ENCODE data around the gene RBMS1. TPM values are rescaled to one million over a fixed set of nuclear protein-coding genes. Genes with fewer than 3 reads are reported as not detected.

RBMS1 gene
- total RNA-seq, 1 experiment from 2014 or later: 111 TPM

- Histone ChIP-seq H3K27ac (no peak overlapping the region), H3K9me3 (replicated peaks) (no peaks in the 10 kb centered on the region), H3K4me3 (no peak overlapping the region), H3K4me1 (replicated peaks) (peaks cover 43% of the 10 kb centered on the region), H3K27me3 (replicated peaks) (no peaks in the 10 kb centered on the region), H3K36me3 (peaks cover 18% of the 10 kb centered on the region)
- no peak for DNase-seq (ENCODE audit: low read depth in 1 of 2, low spot score in 2 of 2)
Measured at GRCh38 chr2:160333324-160334027, 160.1 kb downstream of the RBMS1 start.

DNA sequence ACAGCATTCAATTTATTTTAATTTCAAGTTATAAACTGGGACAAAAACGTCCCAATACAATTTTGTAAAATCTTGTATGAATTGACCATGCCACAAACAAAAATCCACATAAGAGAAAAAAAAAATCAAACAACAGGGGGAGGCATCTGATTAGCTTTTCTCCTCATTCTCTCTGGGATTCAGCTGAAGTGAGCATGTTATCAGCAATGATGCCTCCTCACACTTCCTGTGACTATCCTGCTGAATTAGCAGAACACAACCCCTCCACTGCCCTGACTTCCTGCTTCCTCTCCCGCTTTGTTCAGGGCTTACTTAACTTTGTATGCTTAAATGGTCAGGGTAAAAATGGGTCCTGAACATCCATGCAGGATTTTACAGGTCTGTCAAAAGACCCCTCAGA is 161.3 kb downstream of the RBMS1 start:
- no peak overlapping the region for H3K27ac ChIP-seq
- H3K36me3 ChIP-seq: peaks cover 18% of the 10 kb centered on the region
- peak in 1 of 2 experiments; percentile 34 for DNase-seq (ENCODE audit: low read depth in 1 of 2, low spot score in 2 of 2)
- H3K4me3 ChIP-seq: no peak overlapping the region
- peaks cover 43% of the 10 kb centered on the region for H3K4me1 ChIP-seq (replicated peaks)
- H3K9me3 ChIP-seq (replicated peaks): no peaks in the 10 kb centered on the region
- H3K27me3 ChIP-seq (replicated peaks): no peaks in the 10 kb centered on the region

- Histone ChIP-seq H3K4me1 (replicated peaks) (peaks cover 44% of the 10 kb centered on the region), H3K27ac (no peak overlapping the region), H3K36me3 (peaks cover 18% of the 10 kb centered on the region)
Measured at GRCh38 chr2:160331258-160332025, 162.2 kb downstream of the RBMS1 start.

DNA sequence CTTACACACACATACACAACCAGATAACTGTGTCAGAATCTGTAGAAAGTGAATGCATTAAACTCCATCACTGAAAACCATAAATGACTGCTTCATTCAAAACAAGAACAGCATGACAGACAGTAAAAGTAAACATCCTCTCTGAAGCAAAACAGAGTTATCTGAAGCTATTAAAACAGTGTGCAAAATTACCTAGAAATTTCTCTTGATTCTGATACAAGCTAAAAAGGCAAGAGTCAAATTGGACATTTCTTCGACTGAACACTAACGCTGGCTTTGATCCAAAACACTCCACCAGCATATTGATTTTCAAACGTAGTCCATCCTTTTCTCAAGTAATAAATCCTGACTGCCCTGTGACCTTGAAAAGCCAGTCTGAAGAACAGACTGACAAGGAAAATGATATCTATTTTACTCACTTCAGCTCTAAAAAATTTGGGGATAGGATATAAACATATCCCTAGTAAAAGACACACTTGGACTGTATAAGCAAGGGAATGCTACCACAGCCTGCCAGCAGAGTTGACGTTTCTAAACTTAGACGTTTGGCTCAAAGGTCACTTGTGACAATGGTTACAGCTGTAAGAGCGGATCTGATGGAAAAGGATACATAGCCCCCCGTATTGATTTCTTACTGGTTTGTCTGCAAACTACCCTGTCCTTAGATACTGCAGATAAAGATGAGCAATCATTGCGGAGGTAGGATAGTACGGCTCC is 164.6 kb downstream of the RBMS1 start:
- peaks cover 59% of the 10 kb centered on the region for H3K4me1 ChIP-seq (replicated peaks)
- H3K27ac ChIP-seq: 0 out of 2 replicates have a peak overlapping the region, but pooled peaks have one; percentile 5
- no peaks in the 10 kb centered on the region for H3K27me3 ChIP-seq (replicated peaks)
- H3K36me3 ChIP-seq: peaks cover 22% of the 10 kb centered on the region
- no peak for DNase-seq (ENCODE audit: low read depth in 1 of 2, low spot score in 2 of 2)
- H3K9me3 ChIP-seq (replicated peaks): no peaks in the 10 kb centered on the region
- H3K4me3 ChIP-seq: no peak overlapping the region

More at GRCh38 chr2:160331258-160332025, 162.2 kb downstream of the RBMS1 start:
- Histone ChIP-seq H3K9me3 (replicated peaks) (no peaks in the 10 kb centered on the region), H3K4me3 (no peak overlapping the region), H3K27me3 (replicated peaks) (no peaks in the 10 kb centered on the region)
- no peak for DNase-seq (ENCODE audit: low read depth in 1 of 2, low spot score in 2 of 2)

DNA sequence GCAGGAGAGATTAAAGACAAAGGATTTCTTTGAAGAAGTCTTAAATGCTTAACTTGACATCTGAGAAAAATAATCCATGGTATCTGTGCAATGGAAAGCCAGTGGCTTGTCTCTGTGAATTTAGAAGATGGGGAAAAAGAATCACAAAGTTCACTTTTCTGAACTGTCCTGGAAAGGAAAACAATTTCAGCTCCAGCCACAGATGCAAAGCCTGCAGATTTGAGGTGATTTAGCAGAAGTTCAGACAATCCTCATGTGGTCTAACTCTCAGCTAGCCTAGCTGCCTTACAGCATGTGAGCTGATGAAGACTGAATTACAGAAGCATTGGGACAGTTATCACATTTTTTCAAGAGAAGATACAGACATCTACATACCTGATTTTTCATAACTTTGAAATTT is 166.8 kb downstream of the RBMS1 start:
- DNase-seq (ENCODE audit: low read depth in 1 of 2, low spot score in 2 of 2): no peak
- peaks cover 22% of the 10 kb centered on the region for H3K36me3 ChIP-seq
- no peaks in the 10 kb centered on the region for H3K9me3 ChIP-seq (replicated peaks)
- H3K4me1 ChIP-seq (replicated peaks): peaks cover 57% of the 10 kb centered on the region
- no peaks in the 10 kb centered on the region for H3K27me3 ChIP-seq (replicated peaks)
- no peak overlapping the region for H3K4me3 ChIP-seq
- no peak overlapping the region for H3K27ac ChIP-seq

GRCh38 chr2:160325418-160325817 is 168.2 kb downstream of the RBMS1 start:
- H3K27ac ChIP-seq: no peak overlapping the region
- H3K27me3 ChIP-seq (replicated peaks): no peaks in the 10 kb centered on the region
- peaks cover 52% of the 10 kb centered on the region for H3K4me1 ChIP-seq (replicated peaks)

DNA sequence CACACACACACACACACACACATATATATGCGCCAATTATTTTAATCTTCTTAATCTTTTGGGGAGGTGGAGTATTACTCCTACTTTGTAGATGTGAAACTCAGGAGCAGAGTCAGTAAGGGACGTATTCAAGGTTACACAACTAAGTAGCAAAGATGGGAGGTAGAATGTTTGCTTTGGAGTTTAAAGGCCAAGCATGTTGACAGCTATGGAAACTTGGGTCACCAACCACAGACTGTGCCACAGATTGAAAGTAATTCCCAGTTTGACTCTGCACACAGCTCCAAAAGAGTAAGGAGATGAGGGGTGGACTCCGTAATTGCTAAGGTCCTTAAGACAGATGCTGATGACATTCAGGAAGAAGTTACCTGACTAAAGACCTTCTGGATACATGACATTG is 168.7 kb downstream of the RBMS1 start:
- H3K4me1 ChIP-seq (replicated peaks): peaks cover 52% of the 10 kb centered on the region
- no peaks in the 10 kb centered on the region for H3K27me3 ChIP-seq (replicated peaks)
- peaks cover 13% of the 10 kb centered on the region for H3K36me3 ChIP-seq
- H3K27ac ChIP-seq: no peak overlapping the region
- H3K4me3 ChIP-seq: no peak overlapping the region
- no peak for DNase-seq (ENCODE audit: low read depth in 1 of 2, low spot score in 2 of 2)
- no peaks in the 10 kb centered on the region for H3K9me3 ChIP-seq (replicated peaks)

More at GRCh38 chr2:160325418-160325817, 168.2 kb downstream of the RBMS1 start:
- H3K36me3 ChIP-seq: peaks cover 13% of the 10 kb centered on the region
- no peaks in the 10 kb centered on the region for H3K9me3 ChIP-seq (replicated peaks)
- H3K4me3 ChIP-seq: no peak overlapping the region
- peak in 1 of 2 experiments; percentile 33 for DNase-seq (ENCODE audit: low read depth in 1 of 2, low spot score in 2 of 2)

- no peaks in the 10 kb centered on the region for H3K9me3 ChIP-seq (replicated peaks)
- peak; percentile 51 to 59 for DNase-seq (ENCODE audit: low read depth in 1 of 2, low spot score in 2 of 2)
- peaks cover 51% of the 10 kb centered on the region for H3K4me1 ChIP-seq (replicated peaks)
Measured at GRCh38 chr2:160324161-160324800, 169.3 kb downstream of the RBMS1 start.

GRCh38 chr2:160322320-160322719 is 171.3 kb downstream of the RBMS1 start:
- no peak overlapping the region for H3K4me3 ChIP-seq
- no peaks in the 10 kb centered on the region for H3K9me3 ChIP-seq (replicated peaks)
- peaks cover 40% of the 10 kb centered on the region for H3K4me1 ChIP-seq (replicated peaks)
- H3K27me3 ChIP-seq (replicated peaks): no peaks in the 10 kb centered on the region
- H3K27ac ChIP-seq: no peak overlapping the region
- no peak for DNase-seq (ENCODE audit: low read depth in 1 of 2, low spot score in 2 of 2)
- H3K36me3 ChIP-seq: peaks cover 10% of the 10 kb centered on the region

More at GRCh38 chr2:160324161-160324800, 169.3 kb downstream of the RBMS1 start:
- H3K27ac ChIP-seq: no peak overlapping the region
- H3K36me3 ChIP-seq: peaks cover 10% of the 10 kb centered on the region
- H3K4me3 ChIP-seq: no peak overlapping the region
- H3K27me3 ChIP-seq (replicated peaks): no peaks in the 10 kb centered on the region

DNA sequence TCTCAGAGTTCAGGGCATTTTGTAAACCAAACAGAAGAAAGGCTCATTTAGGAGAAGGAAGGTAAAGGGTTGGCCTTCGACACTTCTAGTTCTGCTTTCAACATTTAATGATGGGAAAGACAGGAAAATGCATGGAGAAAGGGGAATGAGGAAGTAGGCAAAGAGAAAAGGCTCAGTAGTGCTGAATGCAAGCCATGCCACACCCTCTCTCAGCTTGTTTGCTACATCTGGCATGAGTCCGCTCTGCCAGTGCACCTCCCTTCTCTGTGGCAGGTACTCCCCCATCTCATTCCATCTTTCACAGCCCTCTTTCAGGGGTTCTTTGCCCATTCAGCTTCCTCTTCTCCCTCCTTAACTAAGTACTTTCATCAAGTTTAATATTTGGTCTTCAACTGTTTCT is 172.6 kb downstream of the RBMS1 start:
- peaks cover 28% of the 10 kb centered on the region for H3K4me1 ChIP-seq (replicated peaks)
- no peak for DNase-seq (ENCODE audit: low read depth in 1 of 2, low spot score in 2 of 2)
- no peaks in the 10 kb centered on the region for H3K9me3 ChIP-seq (replicated peaks)
- no peak overlapping the region for H3K4me3 ChIP-seq
- H3K36me3 ChIP-seq: peaks cover 21% of the 10 kb centered on the region
- H3K27me3 ChIP-seq (replicated peaks): no peaks in the 10 kb centered on the region
- H3K27ac ChIP-seq: no peak overlapping the region

GRCh38 chr2:160319700-160320099 is 173.9 kb downstream of the RBMS1 start:
- Histone ChIP-seq H3K9me3 (replicated peaks) (no peaks in the 10 kb centered on the region), H3K4me1 (replicated peaks) (peaks cover 20% of the 10 kb centered on the region), H3K27me3 (replicated peaks) (no peaks in the 10 kb centered on the region), H3K36me3 (peaks cover 27% of the 10 kb centered on the region), H3K27ac (no peak overlapping the region), H3K4me3 (no peak overlapping the region)
- DNase-seq (ENCODE audit: low read depth in 1 of 2, low spot score in 2 of 2): no peak

- H3K36me3 ChIP-seq: peaks cover 30% of the 10 kb centered on the region
- no peak overlapping the region for H3K4me3 ChIP-seq
- no peaks in the 10 kb centered on the region for H3K9me3 ChIP-seq (replicated peaks)
- H3K27ac ChIP-seq: no peak overlapping the region
- no peaks in the 10 kb centered on the region for H3K27me3 ChIP-seq (replicated peaks)
- H3K4me1 ChIP-seq (replicated peaks): 0 out of 2 replicates have a peak, but pooled peaks cover 14% of the 10 kb centered on the region
- DNase-seq (ENCODE audit: low read depth in 1 of 2, low spot score in 2 of 2): no peak
Measured at GRCh38 chr2:160318218-160318617, 175.4 kb downstream of the RBMS1 start.

All from SJSA1 (cell line).